ENCODE measurements around the gene TSPEAR.

DNA sequence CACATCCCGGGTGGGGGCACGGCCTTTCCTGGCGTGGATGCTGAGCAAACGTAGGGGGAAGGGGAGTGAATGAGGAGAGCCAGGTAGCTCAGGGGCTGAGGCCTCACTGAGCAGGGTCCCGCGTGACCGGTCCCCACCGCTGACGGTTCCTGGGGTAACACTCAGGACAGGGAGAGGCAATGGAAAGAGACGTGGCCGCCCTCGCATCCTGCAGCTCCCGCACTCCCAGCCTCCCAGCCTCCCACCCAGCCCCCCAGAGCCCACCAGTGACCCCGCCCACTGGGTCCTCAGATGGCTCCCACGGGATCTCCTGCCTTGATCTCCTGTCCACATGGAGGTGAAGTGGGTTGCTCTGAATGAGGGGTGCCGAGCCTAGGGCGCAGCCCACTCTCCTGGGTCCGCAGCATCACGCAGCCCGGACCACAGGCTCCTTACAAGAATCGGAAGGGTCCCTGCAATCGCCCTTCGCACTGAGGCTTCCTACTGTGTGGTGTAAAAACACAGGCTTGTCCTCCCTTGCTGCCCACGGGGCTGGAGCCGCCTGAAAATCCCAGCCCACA, 2.4 kb downstream of the TSPEAR start:
- TF ChIP-seq POLR2A (IDR thresholded peaks at IDR 0.05): no peak
- TF ChIP-seq, protein P1, sequence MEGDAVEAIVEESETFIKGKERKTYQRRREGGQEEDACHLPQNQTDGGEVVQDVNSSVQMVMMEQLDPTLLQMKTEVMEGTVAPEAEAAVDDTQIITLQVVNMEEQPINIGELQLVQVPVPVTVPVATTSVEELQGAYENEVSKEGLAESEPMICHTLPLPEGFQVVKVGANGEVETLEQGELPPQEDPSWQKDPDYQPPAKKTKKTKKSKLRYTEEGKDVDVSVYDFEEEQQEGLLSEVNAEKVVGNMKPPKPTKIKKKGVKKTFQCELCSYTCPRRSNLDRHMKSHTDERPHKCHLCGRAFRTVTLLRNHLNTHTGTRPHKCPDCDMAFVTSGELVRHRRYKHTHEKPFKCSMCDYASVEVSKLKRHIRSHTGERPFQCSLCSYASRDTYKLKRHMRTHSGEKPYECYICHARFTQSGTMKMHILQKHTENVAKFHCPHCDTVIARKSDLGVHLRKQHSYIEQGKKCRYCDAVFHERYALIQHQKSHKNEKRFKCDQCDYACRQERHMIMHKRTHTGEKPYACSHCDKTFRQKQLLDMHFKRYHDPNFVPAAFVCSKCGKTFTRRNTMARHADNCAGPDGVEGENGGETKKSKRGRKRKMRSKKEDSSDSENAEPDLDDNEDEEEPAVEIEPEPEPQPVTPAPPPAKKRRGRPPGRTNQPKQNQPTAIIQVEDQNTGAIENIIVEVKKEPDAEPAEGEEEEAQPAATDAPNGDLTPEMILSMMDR (IDR thresholded peaks at IDR 0.05 in 4 of 5, conservative IDR thresholded peaks at IDR 0.05 in 1 of 5): no peak

Data from gastrocnemius medialis (tissue), 4 donors.